Endothelial cell of coronary artery (primary cell): Measurements from ENCODE around the gene MBOAT2. TPM values are rescaled to one million over a fixed set of nuclear protein-coding genes. Genes with fewer than 3 reads are reported as not detected.

ENCODE experiments used
- total RNA-seq: library from RNA; depleted of rRNA; stranded (reverse); fragments of >200 nt; gene quantifications from 2 replicates; pipeline ENCODE4 v1.2.3, GENCODE V29; 2014

The MBOAT2 gene
- total RNA-seq, result 5.6 and 14.1 TPM in 2 replicates

GRCh38 chr2:9003616-9004337, at the start of gene MBOAT2:
TSS of gene MBOAT2 (minus strand) at chr2:9003684. CDS start at chr2:9003614, 70 bp downstream.

GRCh38 chr2:8836971-8837794, 166.3 kb downstream of the MBOAT2 start, which contains the start of gene KIDINS220:
TSS of gene KIDINS220 (minus strand) at chr2:8837613. CDS start at chr2:8827093, 10,520 bp downstream.

Other genes with a start within 250 kb of the MBOAT2 start
- gene KIDINS220, start 166.1 kb downstream of the MBOAT2 start, total RNA-seq, result 48.5 and 55.4 TPM in 2 replicates
- gene ASAP2, start 203.1 kb upstream of the MBOAT2 start, total RNA-seq, result 42.7 and 61.9 TPM in 2 replicates